PC-9 (cell line): ENCODE results near the gene SFRP5.

Source experiments
- EZH2 ChIP-seq: fragments of 200-600 bp; sonication (generic); IDR thresholded peaks from 2 replicates; pipeline ENCODE4 v1.8.0; 2017; ENCODE audit warnings: antibody characterized with exemption, low read depth
- TF ChIP-seq, protein P1 (sequence below): fragments of 200-600 bp; sonication (generic); conservative IDR thresholded peaks from 2 replicates; pipeline ENCODE4 v1.6.1; 2017; ENCODE audit warnings: mixed run types, antibody characterized with exemption, mild to moderate bottlenecking, moderate library complexity

DNA sequence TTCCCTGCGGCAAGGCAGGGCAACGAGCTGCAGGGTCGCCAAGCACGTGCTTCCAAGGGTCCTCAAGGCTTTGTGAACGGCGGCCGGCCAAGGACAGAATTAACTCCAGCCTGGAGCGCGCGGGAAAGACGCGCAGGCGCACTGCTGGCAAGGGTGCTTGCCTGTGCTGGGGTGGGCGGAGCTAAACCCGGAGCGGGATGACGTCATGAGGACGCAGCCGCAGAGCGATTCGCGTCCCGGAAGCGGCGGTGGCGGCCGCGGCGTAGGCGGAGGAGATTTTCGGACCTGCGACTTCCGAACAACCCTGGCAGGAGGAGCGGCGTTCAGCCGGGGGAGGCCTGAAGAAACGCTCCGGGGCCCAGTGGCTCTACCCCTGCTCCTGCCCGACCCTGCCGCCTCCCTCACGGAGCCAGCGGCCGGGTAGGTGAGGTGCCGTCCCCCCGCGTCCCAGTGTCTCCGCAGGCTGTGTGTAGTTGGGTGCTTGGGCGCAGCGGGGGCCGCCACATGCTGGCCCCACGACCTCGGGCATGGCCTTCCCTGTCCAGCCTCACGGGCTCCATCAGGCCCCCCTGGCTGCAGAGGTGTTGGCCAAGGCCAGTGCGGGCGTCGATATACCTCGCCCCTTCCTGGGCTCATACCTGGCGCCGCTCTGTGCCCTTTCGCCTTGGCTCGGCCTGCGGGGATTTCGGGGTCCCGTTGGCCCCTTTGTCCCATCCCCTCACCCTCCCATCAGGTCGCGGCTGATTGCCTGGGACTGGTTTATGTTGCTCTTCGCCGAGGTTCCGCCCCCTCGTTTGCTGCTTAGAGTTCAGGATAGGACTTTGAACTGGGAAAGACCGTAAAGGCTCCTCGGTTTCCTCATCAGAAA, 34.7 kb downstream of the SFRP5 start, which contains the start of gene ZFYVE27:
- TF ChIP-seq EZH2 = no peak
- TF ChIP-seq, protein P1, sequence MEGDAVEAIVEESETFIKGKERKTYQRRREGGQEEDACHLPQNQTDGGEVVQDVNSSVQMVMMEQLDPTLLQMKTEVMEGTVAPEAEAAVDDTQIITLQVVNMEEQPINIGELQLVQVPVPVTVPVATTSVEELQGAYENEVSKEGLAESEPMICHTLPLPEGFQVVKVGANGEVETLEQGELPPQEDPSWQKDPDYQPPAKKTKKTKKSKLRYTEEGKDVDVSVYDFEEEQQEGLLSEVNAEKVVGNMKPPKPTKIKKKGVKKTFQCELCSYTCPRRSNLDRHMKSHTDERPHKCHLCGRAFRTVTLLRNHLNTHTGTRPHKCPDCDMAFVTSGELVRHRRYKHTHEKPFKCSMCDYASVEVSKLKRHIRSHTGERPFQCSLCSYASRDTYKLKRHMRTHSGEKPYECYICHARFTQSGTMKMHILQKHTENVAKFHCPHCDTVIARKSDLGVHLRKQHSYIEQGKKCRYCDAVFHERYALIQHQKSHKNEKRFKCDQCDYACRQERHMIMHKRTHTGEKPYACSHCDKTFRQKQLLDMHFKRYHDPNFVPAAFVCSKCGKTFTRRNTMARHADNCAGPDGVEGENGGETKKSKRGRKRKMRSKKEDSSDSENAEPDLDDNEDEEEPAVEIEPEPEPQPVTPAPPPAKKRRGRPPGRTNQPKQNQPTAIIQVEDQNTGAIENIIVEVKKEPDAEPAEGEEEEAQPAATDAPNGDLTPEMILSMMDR = no peak
